Measurements from ENCODE around the gene GPR27. TPM values are rescaled to one million over a fixed set of nuclear protein-coding genes. Genes with fewer than 3 reads are reported as not detected.

Gene GPR27
- total RNA-seq, 1 donor from 2014 or later = 18.3 TPM

- no peak overlapping the region for H3K4me3 ChIP-seq
- no peaks in the 10 kb centered on the region for H3K4me1 Mint-ChIP-seq
- H4K20me1 ChIP-seq (ENCODE audit: low read depth) = peaks cover 4% of the 10 kb centered on the region
- no peaks in the 10 kb centered on the region for H3K36me3 ChIP-seq
- no peaks in the 10 kb centered on the region for H3F3A ChIP-seq (ENCODE audit: low read depth)
- H3K27ac ChIP-seq = no peak overlapping the region
- no peaks in the 10 kb centered on the region for H3K36me3 Mint-ChIP-seq
- H3K9me3 Mint-ChIP-seq = peaks cover 2% of the 10 kb centered on the region
- H3K9ac ChIP-seq = no peak overlapping the region
- H3K79me2 ChIP-seq (ENCODE audit: low read depth) = no peaks in the 10 kb centered on the region
- TF ChIP-seq EZH2phosphoT487 (IDR thresholded peaks at IDR 0.05) (no peak), CTCF (IDR thresholded peaks at IDR 0.05) (no peak), EZH2 (IDR thresholded peaks at IDR 0.05) (no peak)
- H3K4me3 Mint-ChIP-seq = no peak overlapping the region
- H3K27me3 ChIP-seq = peaks cover 5% of the 10 kb centered on the region
- H3K27ac Mint-ChIP-seq = no peak overlapping the region
- peaks cover 6% of the 10 kb centered on the region for H3K27me3 Mint-ChIP-seq (ENCODE audit: insufficient read depth, low read depth)
- DNase-seq (ENCODE audit: low spot score) = no peak
- no peak overlapping the region for H3K4me2 ChIP-seq
- no peaks in the 10 kb centered on the region for H3K9me3 ChIP-seq (ENCODE audit: low read depth)
- no peak overlapping the region for H2AFZ ChIP-seq (replicated peaks)
- no peaks in the 10 kb centered on the region for H3K4me1 ChIP-seq
Observed at GRCh38 chr3:71718072-71718471, 35.6 kb upstream of the GPR27 start.

GRCh38 chr3:71721002-71721401 lies 32.7 kb upstream of the GPR27 start:
- Histone ChIP-seq H2AFZ (replicated peaks) (no peak overlapping the region), H3K27ac (no peak overlapping the region), H3K36me3 (no peaks in the 10 kb centered on the region), H3K4me2 (no peak overlapping the region), H4K20me1 (ENCODE audit: low read depth) (peaks cover 4% of the 10 kb centered on the region), H3K9me3 (ENCODE audit: low read depth) (no peaks in the 10 kb centered on the region), H3F3A (ENCODE audit: low read depth) (peaks cover 3% of the 10 kb centered on the region), H3K27me3 (peaks cover 27% of the 10 kb centered on the region), H3K79me2 (ENCODE audit: low read depth) (no peaks in the 10 kb centered on the region), H3K4me3 (no peak overlapping the region), H3K4me1 (peaks cover 10% of the 10 kb centered on the region), H3K9ac (no peak overlapping the region)
- H3K36me3 Mint-ChIP-seq = no peaks in the 10 kb centered on the region
- no peak overlapping the region for H3K27ac Mint-ChIP-seq
- H3K9me3 Mint-ChIP-seq = no peaks in the 10 kb centered on the region
- H3K4me3 Mint-ChIP-seq = peak overlapping the region; percentile 18
- TF ChIP-seq EZH2phosphoT487 (IDR thresholded peaks at IDR 0.05) = no peak
- TF ChIP-seq CTCF (IDR thresholded peaks at IDR 0.05) = no peak
- TF ChIP-seq EZH2 (IDR thresholded peaks at IDR 0.05) = no peak
- no peak for DNase-seq (ENCODE audit: low spot score)
- peaks cover 14% of the 10 kb centered on the region for H3K4me1 Mint-ChIP-seq
- H3K27me3 Mint-ChIP-seq (ENCODE audit: insufficient read depth, low read depth) = peaks cover 10% of the 10 kb centered on the region

- H3K27ac Mint-ChIP-seq = no peak overlapping the region
- H3K4me2 ChIP-seq = no peak overlapping the region
- H3K9ac ChIP-seq = no peak overlapping the region
- peaks cover 18% of the 10 kb centered on the region for H3K4me1 Mint-ChIP-seq
- TF ChIP-seq EZH2 (IDR thresholded peaks at IDR 0.05) (no peak), CTCF (IDR thresholded peaks at IDR 0.05) (no peak), EZH2phosphoT487 (IDR thresholded peaks at IDR 0.05) (no peak)
- peaks cover 8% of the 10 kb centered on the region for H3K27me3 Mint-ChIP-seq (ENCODE audit: insufficient read depth, low read depth)
- peaks cover 3% of the 10 kb centered on the region for H3F3A ChIP-seq (ENCODE audit: low read depth)
- H4K20me1 ChIP-seq (ENCODE audit: low read depth) = peaks cover 4% of the 10 kb centered on the region
- H3K4me1 ChIP-seq = peaks cover 12% of the 10 kb centered on the region
- no peak overlapping the region for H2AFZ ChIP-seq (replicated peaks)
- no peak overlapping the region for H3K4me3 Mint-ChIP-seq
- H3K79me2 ChIP-seq (ENCODE audit: low read depth) = no peaks in the 10 kb centered on the region
- H3K36me3 ChIP-seq = no peaks in the 10 kb centered on the region
- H3K36me3 Mint-ChIP-seq = no peaks in the 10 kb centered on the region
- DNase-seq (ENCODE audit: low spot score) = no peak
- H3K4me3 ChIP-seq = no peak overlapping the region
- H3K9me3 ChIP-seq (ENCODE audit: low read depth) = no peaks in the 10 kb centered on the region
- H3K27ac ChIP-seq = no peak overlapping the region
- H3K27me3 ChIP-seq = peaks cover 34% of the 10 kb centered on the region
- H3K9me3 Mint-ChIP-seq = no peaks in the 10 kb centered on the region
Observed at GRCh38 chr3:71721651-71722157, 32.0 kb upstream of the GPR27 start.
